GDM1 (cell line): ENCODE results near the gene PTPRD.

ENCODE experiments used
- DNase-seq: peaks from one replicate; lab custom pipeline; 2025; lab: John Stamatoyannopoulos, UW

The PTPRD gene

DNA sequence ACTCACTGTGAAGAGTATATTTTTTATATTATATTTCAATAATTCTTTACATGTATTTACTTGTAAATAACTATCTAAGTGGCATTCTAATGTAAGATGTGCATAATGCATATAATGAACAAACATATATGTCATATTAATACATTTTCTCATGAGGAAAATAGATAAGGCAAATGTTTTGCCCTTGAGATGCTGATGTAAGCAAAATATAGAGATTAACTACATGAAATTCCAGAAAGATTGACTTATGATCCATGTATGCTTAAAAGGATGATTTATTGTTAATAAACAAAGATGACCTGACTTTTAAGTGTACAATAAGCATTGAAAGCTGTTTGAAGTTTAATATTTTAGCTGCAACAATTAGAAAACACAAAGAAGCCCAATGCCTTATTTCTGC is 559.9 kb downstream of the PTPRD start:
- DNase-seq = no peak

DNA sequence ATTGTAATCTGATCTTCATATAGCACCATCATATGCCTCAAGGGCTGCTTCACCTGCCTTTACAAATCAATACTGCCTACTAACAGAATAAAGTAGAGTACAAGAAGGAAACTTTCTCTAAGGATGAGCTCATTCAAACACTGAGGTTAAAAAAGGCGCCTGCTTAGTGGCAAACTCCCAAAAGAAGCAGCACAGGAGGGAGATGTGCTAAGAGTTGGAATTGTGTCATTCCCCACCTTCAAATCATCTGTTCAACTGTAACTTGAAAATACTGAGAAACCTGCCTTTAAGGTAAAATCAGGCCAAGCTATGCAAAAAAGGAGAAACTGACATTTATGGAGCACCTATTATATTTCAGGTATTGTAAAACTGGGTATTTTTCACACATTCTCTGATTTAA is 560.6 kb downstream of the PTPRD start:
- DNase-seq = no peak

DNA sequence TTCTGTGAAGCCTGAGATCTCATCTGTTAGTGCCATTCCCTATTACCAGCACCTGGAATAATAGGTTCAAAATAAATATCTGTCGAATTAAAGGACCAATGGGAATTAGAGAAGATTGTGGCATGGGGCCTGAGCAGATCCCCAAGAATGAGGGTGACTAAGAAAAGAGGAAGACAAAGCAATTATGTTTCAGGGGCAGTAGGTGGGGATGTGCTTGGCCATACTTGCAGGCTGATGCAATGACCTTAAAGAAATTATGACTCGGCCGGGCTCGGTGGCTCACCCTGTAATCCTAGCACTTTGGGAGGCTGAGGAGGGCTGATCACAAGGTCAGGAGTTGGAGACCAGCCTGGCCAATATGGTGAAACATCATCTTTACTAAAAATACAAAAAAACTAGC is 562.8 kb downstream of the PTPRD start:
- DNase-seq = no peak

DNA sequence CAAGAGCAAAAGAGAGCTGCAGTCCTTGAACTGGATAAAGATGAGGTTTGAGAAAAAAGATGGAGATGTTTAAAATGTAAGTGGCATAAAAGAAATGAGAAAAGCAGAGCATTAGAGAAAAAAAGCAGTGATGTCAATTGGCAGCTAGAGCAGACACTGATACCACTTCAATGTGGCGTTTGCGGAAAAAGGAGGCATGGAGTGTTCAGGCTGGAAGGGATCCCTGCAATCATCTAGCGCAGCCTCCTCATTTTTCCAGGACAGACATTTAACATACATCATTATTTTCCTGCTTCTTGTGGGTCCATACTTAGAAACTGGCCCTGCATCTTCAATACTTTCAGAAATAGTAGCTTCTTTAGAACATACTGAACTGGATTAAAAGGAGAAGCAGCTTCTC is 563.8 kb downstream of the PTPRD start:
- no peak for DNase-seq

DNA sequence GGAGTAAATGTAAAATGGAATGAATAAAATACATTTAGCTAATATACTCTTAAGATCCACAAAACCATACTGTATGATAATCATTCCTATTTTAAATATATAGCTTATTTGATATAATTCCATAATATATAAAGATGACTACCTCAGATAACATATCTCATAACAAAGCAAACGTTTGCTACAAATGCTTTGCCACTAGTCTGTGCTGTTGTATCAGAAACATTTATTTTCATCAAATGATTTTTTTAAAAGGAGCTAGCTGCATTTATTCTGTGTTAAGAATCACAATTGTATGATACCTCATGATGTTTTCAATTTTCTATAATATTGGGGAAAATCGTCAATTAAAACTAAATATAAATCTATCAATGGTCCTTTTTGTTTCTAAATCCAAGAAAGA is 567.2 kb downstream of the PTPRD start:
- DNase-seq = no peak

DNA sequence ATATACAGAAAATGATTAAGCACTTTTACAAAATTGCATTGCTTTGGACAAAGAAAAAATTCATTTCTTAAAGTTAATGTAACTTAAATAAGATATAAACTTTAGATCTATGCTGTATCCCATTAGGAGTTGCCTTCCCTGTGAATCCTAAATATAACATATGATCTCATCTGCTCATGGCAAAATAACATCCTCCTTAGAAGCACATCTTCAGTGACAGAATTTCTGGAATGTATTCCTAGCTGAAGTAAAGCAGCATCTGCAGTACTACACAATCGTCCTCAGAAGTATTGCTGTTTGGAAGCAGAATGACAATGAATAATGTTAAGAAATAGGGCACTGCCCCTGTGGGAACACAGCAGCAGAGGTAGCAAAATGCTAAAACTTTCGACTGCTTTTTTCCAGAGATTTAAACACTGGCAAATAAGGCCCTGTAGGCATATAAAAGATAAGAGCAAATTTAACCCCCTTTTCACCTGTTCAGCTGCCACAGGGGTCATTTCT is 571.0 kb downstream of the PTPRD start:
- no peak for DNase-seq

DNA sequence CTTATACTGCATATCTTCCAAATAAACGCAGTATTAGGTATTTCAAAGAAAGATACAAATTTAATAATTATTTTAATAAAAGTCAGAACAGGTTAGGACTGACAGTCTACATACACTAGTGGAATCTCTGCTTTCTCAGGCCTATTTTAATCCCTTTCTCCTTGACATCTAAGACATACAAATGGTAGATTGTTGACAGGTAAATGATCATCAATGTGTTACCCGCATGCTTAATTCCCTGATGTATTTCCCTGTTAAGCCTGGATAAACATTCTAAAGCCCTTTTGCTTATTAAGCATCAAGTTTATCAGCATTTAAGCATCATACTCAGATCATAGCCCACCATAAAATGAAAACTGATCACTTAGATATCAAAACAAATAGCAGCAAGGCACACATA is 576.7 kb downstream of the PTPRD start:
- no peak for DNase-seq

DNA sequence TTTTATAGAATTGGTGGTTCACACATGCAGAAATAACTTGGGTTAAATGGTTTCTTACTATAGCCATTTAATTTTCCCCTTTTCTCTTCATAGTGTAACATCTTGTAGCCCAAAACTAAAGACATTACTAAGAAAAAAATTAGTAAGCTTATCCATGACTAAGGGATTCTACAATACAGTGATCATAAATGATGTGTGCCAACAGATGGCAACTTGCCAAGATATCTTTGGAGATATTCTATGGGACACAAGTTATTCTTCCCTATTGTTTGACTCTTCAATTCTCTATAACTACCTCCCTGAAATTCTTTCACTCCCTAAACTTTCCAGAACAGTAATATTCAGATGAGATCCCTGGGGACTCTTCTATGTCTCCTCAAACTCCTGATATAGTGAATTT is 580.6 kb downstream of the PTPRD start:
- no peak for DNase-seq

DNA sequence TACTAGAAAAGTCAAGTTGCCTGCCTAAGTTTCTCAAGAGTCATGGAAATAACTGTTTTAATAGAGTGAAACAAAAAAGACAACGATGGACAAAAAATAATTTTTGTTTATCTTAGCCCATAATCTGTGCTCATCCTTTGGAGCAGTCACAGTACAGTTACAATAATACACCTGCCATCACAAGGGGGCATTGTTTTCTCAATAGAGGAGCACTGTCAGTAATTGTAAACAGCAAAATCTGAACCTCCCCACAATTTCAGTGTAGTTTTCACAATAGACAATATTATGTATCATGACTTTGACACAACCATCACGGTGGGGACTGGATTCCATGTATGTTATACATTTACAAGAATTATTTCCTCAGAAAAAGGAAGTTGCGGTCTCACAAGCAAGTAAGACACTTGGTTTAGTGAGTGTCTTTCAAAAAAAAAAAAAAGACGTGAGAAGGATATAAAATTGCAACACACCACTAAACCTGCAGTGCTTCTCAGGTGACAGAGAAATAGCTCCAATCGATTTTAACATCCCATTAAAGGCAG is 586.3 kb downstream of the PTPRD start:
- DNase-seq = no peak

DNA sequence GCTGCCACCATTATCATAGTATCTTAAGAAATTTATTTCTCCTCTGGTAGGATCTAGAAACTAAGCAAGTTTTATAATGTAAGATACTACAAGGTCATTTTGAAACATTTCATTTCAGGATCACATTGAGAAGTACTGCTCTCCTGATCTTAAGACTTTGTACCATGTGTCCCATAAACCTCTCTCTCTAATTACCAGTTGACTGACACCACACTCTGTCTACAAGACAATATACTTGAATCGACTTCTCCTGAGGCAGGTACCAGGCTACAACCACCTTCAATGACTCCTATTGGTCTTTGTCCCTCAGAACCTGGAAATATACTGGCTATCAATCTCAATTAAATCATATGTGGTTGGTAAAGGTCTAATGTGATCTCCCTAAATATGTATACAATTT is 597.0 kb downstream of the PTPRD start:
- no peak for DNase-seq

DNA sequence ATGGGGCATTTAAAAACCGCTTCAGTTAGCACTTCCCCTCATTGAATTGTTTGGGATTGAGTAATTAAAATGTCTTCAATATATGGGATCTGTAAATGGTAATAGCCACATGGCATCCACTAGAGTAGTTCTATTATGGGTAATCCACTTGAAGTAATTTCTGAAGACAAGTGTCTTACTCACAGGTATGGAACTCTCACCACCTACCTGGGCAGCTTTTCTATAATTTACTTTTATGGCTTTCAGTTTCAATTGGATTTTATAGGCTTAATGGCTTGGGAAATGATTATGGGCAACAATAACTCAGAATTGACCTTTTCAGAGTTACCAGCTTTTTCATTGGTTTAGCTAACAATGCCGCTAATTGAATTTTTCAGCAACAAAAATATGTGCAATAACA is 597.9 kb downstream of the PTPRD start:
- DNase-seq = no peak

DNA sequence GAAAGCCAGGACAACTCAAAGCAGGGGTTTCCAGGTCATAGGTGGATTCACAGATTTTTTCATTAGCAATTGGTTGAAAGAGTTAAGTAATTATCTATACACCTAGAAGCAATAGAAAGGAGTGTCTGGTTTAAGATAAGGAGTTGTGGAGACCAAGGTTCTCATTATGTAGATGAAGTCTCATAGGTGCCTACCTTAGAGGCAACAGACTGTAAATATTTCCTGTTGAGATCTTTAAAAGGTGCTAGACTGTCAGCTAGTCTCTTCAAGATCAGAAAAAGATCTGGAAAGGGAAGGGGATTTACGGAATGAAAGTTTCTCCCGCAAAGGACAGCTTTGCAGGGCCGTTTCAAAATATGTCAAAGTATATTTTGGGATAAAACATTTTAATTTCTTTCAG is 603.4 kb downstream of the PTPRD start:
- DNase-seq = no peak

DNA sequence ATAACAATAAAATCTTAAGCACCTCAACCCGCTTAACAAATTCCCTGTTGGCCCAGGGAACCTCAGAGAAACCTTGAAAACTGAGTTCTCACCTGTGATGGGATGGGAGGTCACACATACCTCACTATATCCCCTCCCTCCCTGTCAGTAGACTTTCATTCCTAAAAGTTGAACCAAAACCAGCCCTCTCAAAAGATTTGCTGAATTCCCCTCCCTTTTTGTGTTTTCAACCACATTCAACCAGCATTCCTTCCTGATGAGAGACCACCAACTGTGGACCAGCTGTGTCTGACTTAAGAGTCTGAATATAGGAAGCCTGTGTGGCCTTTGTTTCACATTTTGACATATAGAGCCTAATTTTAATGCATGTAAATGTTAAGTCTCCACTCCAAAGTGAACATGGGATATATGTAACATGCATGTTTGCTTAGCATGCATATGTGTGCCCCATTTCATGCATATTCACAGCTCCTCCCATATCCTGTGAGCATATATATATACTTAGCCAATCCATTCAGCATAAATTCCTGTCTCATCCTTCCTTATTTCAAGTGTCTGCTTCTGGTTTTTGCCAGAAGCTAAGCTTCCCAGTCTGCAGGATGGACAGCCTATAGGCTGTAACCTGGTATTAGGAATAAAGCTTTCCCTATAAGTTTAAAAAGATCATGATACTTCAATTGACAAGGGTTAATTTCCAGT is 604.6 kb downstream of the PTPRD start:
- no peak for DNase-seq

DNA sequence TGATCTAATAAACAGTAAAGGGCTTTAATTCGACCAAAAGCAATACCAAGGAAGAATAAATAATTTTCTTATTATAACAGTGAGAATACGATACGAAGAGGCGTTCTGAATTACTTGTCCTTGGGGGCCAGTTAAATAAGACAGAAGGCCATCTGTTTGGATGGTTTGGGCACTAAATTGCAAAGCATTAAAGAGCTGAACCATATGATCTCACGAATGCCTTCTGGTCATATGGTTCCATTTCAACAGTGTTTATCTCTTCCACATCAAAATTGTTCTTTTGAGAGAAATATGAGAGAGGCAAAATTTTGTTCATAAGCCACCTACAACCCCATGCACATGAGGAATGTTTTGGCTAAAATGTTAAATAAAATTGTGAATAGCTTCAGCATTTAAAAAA is 605.4 kb downstream of the PTPRD start:
- no peak for DNase-seq

DNA sequence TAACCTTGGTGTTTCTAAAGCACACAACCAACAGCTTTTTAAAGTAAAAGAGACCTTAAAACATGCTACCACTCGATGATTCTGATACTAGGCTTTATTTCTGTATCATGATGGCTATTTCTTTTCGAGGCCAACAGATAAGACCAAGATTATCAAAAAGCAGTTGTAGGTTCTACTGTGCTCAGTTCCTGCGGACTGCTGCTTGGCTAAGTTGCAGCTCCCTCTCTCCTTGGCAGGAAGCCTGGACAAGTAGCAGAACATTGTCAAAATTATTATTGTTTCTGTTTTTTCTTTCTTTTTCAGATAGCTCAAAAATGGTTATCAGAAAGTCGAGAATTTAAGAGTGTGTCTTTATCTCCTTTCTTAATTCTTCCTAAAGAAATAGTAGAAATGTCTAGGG is 607.6 kb downstream of the PTPRD start:
- DNase-seq = no peak

DNA sequence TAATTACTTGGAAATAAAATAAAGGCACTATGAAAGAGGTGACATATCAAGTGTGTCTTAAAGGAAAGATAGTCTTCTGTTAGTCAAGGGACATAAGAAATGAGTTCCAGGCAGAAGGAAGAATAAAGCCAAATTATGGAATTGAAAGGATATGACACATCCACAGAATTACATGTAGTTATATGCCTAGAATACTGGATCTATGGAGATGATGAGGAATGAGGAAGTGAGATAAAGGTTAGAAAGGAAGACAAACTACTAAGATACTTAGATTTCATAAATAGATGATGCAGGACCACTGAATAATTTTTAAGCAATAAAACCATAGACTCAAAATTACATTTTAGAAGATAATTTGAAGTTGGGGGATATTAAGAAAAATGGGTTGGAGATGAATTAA is 609.8 kb downstream of the PTPRD start:
- DNase-seq = no peak

DNA sequence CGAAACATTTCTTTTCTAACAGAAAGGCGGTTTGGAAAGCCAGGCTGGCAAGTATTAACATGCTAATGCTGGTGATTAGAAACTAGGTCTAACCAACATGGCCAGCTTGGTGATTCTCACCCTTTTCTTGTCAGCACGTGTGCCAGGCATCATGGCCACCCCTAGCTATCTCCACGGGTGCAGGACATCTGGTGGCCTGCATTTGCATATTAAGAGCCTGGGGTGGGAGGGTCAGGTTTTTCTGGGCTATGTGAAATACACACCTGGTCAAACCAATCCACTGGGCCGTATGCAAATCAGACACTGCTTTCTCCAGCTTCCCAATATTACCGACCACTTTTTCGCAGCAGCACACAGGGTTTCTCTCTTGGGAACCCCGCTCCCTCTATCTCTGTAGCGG is 612.1 kb downstream of the PTPRD start:
- no peak for DNase-seq

DNA sequence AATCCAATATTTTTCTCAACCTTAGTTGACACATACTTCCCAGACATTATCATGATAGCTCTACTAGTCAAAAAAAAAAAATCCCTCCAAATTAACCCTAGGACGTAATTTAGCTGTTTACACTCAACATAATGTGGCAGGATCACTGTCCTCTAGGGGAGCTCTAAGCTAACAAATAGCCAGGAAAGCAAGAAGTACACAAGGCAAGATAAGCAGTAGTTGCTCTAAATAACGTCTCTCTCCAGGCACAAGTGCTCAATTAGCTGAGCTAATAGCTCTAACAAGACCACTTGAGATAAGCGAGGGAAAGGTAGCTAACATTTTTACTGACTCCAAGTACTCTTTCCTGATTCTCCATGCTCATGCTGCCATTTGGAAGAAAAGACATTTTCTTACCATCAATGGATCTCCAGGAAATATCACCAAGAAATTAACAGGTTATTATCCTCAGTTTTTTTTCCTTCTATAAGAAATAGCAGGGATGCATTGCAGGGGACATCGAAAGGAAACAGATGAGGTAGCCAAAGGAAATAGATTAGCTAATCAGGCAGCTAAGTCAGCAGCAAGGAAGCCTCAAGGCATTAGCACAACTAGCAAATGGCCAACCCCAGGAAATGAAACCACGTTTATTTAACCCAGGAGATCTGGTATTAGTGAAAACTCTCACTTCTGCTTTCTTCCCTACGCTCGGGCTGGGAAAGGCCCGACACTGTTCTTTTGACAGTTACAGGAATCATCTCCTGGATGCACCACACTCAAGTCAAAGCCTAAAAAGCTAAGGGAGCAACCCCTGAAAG is 614.1 kb downstream of the PTPRD start:
- peak; percentile 50 for DNase-seq

DNA sequence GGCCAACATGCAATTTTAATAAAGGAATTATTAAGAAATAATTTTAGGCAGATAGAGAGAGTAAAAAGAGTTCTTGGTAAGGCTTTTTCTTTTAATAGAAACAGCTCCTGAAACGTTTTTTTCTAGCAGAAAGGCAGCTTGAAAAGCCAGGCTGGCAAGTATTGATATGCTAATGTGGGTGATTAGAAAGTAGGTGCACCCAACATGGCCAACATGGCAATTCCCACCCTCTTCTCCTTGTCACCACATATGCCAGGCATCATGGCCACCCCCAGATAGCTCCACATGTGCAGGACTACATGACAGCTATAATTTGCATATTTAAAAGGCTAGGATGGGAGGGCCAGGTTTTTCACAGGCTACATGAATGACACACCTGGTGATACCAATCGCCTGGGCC is 615.2 kb downstream of the PTPRD start:
- no peak for DNase-seq

DNA sequence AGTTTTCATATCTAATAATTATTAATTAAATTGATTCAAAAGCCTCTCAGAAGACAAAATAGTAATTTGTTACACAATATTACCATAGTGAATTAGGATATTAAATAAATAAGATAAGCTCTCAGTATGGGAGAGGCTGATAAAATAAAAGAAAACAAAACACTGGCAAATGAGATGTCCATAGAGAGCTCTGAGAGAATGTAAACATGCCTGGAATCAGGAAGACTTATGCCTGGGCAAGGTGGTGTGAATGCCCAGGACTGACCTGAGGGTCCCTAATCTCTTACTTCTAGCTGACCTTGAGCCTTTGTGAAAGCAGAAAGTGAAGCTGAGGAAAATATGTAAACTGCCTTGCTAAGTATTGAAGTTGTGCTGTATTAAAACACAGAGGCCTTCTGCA is 616.5 kb downstream of the PTPRD start:
- no peak for DNase-seq

DNA sequence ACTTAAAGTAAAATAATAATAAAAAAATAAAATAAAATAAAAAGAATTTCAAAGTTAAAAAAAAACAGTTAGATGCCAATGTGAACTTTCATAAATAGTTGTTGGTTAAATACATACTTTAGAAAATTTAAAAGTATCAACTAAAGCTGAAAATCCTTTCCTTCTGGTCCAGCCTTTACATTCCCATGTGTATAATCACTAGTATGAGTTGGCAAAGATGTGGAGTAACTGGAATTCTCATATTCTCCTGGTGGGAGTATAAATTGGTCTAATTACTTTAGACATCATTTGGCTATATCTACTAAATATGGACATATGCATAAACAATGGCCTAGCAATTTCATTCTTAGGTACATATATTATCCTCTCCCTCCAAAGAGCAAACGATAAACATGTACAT is 619.9 kb downstream of the PTPRD start:
- DNase-seq = no peak

DNA sequence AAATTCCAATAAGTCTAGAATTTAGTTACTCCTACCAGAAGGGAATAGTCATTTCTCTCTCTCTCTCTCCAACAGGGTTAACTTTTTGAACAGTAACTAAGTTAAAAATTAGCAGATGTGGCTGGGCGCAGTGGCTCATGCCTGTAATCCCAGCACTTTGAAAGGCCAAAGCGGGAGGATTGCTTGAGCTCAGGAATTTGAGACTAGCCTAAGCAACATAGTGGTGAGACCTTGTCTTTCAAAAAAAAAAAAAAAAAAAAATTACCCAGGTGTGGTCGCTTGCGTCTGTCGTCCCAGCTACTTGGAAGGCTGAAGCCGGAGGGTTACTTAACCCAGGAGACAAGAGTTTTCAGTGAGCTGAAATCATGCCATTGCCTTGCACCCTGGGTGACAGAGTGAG is 639.7 kb downstream of the PTPRD start:
- no peak for DNase-seq

DNA sequence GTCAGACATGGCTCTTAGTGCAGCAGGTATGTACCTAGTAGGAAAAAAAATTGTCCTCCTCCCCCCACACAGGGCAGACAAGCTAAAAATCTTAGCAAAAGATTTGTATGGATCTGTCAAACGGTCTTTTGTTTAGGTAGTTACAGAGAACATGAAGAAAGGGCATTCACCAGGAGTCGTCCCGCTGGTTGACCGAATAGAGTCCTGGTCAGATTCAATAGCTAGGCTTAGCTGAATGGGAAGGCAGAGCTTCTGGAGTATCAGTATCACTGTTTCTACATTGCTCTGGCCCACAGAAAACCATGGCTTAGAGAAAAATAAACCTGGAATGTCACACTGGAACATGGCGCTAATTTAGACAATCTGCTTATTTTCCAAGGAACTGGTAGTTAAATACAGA is 642.3 kb downstream of the PTPRD start:
- DNase-seq = no peak
